Fibroblast of villous mesenchyme (primary cell): ENCODE data around the gene TRPV5. TPM values are rescaled to one million over a fixed set of nuclear protein-coding genes. Genes with fewer than 3 reads are reported as not detected.

ENCODE experiments used
- DNase-seq: peaks from one replicate; pipeline ENCODE4 v3.0.0-alpha.2; 2010; ENCODE audit warnings: low read depth
- H3K4me3 ChIP-seq: 2 replicates; pipeline ENCODE4 v1.5.1; 2011; ENCODE audit warnings: low read depth, mild to moderate bottlenecking, low read length
- CTCF ChIP-seq: IDR thresholded peaks from 2 replicates; pipeline ENCODE4 v1.5.1; 2012; ENCODE audit warnings: low read depth, mild to moderate bottlenecking, low read length; ENCODE audit not compliant: insufficient read depth
- total RNA-seq: library from RNA; depleted of rRNA; stranded (reverse); fragments of >200 nt; gene quantifications from 2 replicates; pipeline ENCODE4 v1.2.3, GENCODE V29; 2012

TRPV5 gene
- total RNA-seq, 1 donor, result not detected

- no peak overlapping the region for H3K4me3 ChIP-seq
- no peak for TF ChIP-seq CTCF
- no peak for DNase-seq
These were observed 9.2 kb upstream of the TRPV5 start for GRCh38 chr7:142942746-142943145.

GRCh38 chr7:142941541-142941940, 8.0 kb upstream of the TRPV5 start:
- TF ChIP-seq CTCF, result no peak
- no peak for DNase-seq
- no peak overlapping the region for H3K4me3 ChIP-seq

GRCh38 chr7:142940966-142941535, 7.5 kb upstream of the TRPV5 start:
- TF ChIP-seq CTCF, result no peak
- no peak for DNase-seq
- no peak overlapping the region for H3K4me3 ChIP-seq

- DNase-seq, result no peak
- H3K4me3 ChIP-seq, result no peak within 1 kb of the TSS
- no peak for TF ChIP-seq CTCF
These were observed 5.8 kb upstream of the TRPV5 start, which contains the start of gene LLCFC1 for GRCh38 chr7:142939226-142939910. TSS of gene LLCFC1 (plus strand) at chr7:142939484. CDS start at chr7:142939622, 138 bp downstream.

GRCh38 chr7:142938611-142939010, 5.1 kb upstream of the TRPV5 start:
- H3K4me3 ChIP-seq, result no peak overlapping the region
- no peak for DNase-seq
- no peak for TF ChIP-seq CTCF

- no peak for DNase-seq
- TF ChIP-seq CTCF, result no peak
- no peak overlapping the region for H3K4me3 ChIP-seq
These were observed 2.5 kb upstream of the TRPV5 start for GRCh38 chr7:142935941-142936565.

- H3K4me3 ChIP-seq, result no peak overlapping the region
- TF ChIP-seq CTCF, result no peak
- DNase-seq, result no peak
These were observed 510 bp upstream of the TRPV5 start for GRCh38 chr7:142934056-142934455.
